A549 (cell line): ENCODE data around the gene RPL18. TPM values are rescaled to one million over a fixed set of nuclear protein-coding genes. Genes with fewer than 3 reads are reported as not detected.

ENCODE experiments used
- ATAC-seq, 2 experiments: fragments of 200-7000 bp in 1 of 2; fragments of >200 bp in 1 of 2; cut with Nextera tagmentation in 1 of 2; cut with Tn5 transposase in 1 of 2; 3 replicates each; pipeline versions ENCODE4 v1.8.0 to v1.9.1; 2018 to 2020; ENCODE audit warnings: mild to moderate bottlenecking in 1 of 2, moderate library complexity in 1 of 2
- CTCF ChIA-PET: fragments of 300-600 bp; sonication (Branson Sonifier 250); formaldehyde crosslinking; extraction: SDS; loops from one replicate; lab custom pipeline; 2021; ENCODE audit warnings: antibody characterized with exemption, inconsistent platforms; lab: Yijun Ruan, JAX
- POLR2A ChIA-PET: fragments of 350-600 bp; formaldehyde crosslinking; extraction: SDS; loops from one replicate; lab custom pipeline; 2021; ENCODE audit warnings: antibody characterized with exemption, inconsistent platforms; lab: Yijun Ruan, JAX
- DNase-seq, 2 experiments: peaks; one replicate each; pipeline versions ENCODE4 v3.0.0 to v3.0.0-alpha.2; 2011 to 2016; ENCODE audit warnings: low read depth in 1 of 2, low spot score in 1 of 2
- FAIRE-seq: peaks from 2 replicates; lab custom pipeline; 2011; peaks lifted over from hg19 to GRCh38; lab: Jason Lieb, UNC
- H3K27ac ChIP-seq, 2 experiments: fragments of >200 bp; sonication (Bioruptor Twin); formaldehyde crosslinking; 3 replicates each; pipeline ENCODE4 v1.5.1; 2016 to 2017
- H3K4me1 ChIP-seq: fragments of >200 bp; sonication (Bioruptor Twin); formaldehyde crosslinking; 3 replicates; pipeline ENCODE4 v1.6.1; 2016
- H3K4me2 ChIP-seq: fragments of >200 bp; sonication (Bioruptor Twin); formaldehyde crosslinking; 3 replicates; pipeline ENCODE4 v1.6.1; 2016
- H3K4me3 ChIP-seq: fragments of >200 bp; sonication (Bioruptor Twin); formaldehyde crosslinking; 3 replicates; pipeline ENCODE4 v1.5.1; 2016
- H3K9me3 ChIP-seq: fragments of >200 bp; sonication (Bioruptor Twin); formaldehyde crosslinking; 3 replicates; pipeline ENCODE4 v1.6.1; 2016
- CHD2 ChIP-seq: fragments of 150-350 bp; IDR thresholded peaks from 2 replicates; pipeline ENCODE4 v1.6.1; 2014; ENCODE audit warnings: low read length; ENCODE audit not compliant: partially characterized antibody
- E2F6 ChIP-seq: IDR thresholded peaks from 2 replicates; pipeline ENCODE4 v1.6.1; 2012; ENCODE audit warnings: low read depth, borderline replicate concordance
- EHF ChIP-seq: fragments of 250-450 bp; sonication (Bioruptor Pico); IDR thresholded peaks from 2 replicates; pipeline ENCODE4 v1.5.0; 2020; ENCODE audit warnings: mild to moderate bottlenecking
- FOSB ChIP-seq: fragments of 250-450 bp; sonication (Bioruptor Pico); IDR thresholded peaks from 2 replicates; pipeline ENCODE4 v1.5.0; 2020; ENCODE audit warnings: mild to moderate bottlenecking, moderate library complexity
- HES2 ChIP-seq: fragments of >200 bp; sonication (Bioruptor Twin); formaldehyde crosslinking; IDR thresholded peaks from 2 replicates; pipeline ENCODE4 v1.6.1; 2016
- HEYL ChIP-seq: fragments of 250-450 bp; sonication (Bioruptor Pico); IDR thresholded peaks from 2 replicates; pipeline ENCODE4 v1.8.0; 2021; ENCODE audit warnings: mild to moderate bottlenecking, moderate library complexity
- HOXA7 ChIP-seq: fragments of 250-450 bp; sonication (Bioruptor Pico); IDR thresholded peaks from 2 replicates; pipeline ENCODE4 v1.5.0; 2020; ENCODE audit warnings: mild to moderate bottlenecking, moderate library complexity
- HOXB13 ChIP-seq: fragments of 250-450 bp; sonication (Bioruptor Pico); IDR thresholded peaks from 2 replicates; pipeline ENCODE4 v1.5.0; 2020; ENCODE audit warnings: low read depth, mild to moderate bottlenecking, moderate library complexity
- JUN ChIP-seq, 2 experiments: fragments of >200 bp; sonication (Bioruptor Twin); formaldehyde crosslinking; IDR thresholded peaks; 2 replicates in 1 of 2; 3 replicates in 1 of 2; pipeline ENCODE4 v1.6.1; 2016 to 2017
- JUNB ChIP-seq: fragments of >200 bp; sonication (Bioruptor Twin); formaldehyde crosslinking; IDR thresholded peaks from 2 replicates; pipeline ENCODE4 v1.6.1; 2016
- NR3C1 ChIP-seq: fragments of >200 bp; sonication (Bioruptor Twin); formaldehyde crosslinking; IDR thresholded peaks from 3 replicates; pipeline ENCODE4 v1.6.1; 2017
- POLR2A ChIP-seq: IDR thresholded peaks from 2 replicates; pipeline ENCODE4 v1.6.1; 2012; ENCODE audit warnings: mild to moderate bottlenecking, low read length
- POLR2AphosphoS2 ChIP-seq: conservative IDR thresholded peaks from 2 replicates; pipeline ENCODE4 v1.6.1; 2012; ENCODE audit warnings: low read length, improper control_type of control experiment, inconsistent platforms
- RARB ChIP-seq: fragments of 250-450 bp; sonication (Bioruptor Pico); IDR thresholded peaks from 2 replicates; pipeline ENCODE4 v1.8.0; 2021; ENCODE audit warnings: mild to moderate bottlenecking, moderate library complexity
- RFX5 ChIP-seq: fragments of 450-650 bp; IDR thresholded peaks from 2 replicates; pipeline ENCODE4 v1.7.1; 2014; ENCODE audit warnings: antibody characterized with exemption, mild to moderate bottlenecking, moderate library complexity
- RNF2 ChIP-seq: fragments of 200-600 bp; sonication (generic); IDR thresholded peaks from 2 replicates; pipeline ENCODE4 v1.6.1; 2016; ENCODE audit warnings: low read depth, mild to moderate bottlenecking, antibody characterized with exemption, moderate library complexity, borderline replicate concordance
- TFCP2L1 ChIP-seq: fragments of 250-450 bp; sonication (Bioruptor Pico); IDR thresholded peaks from 2 replicates; pipeline ENCODE4 v1.5.0; 2021; ENCODE audit warnings: mild to moderate bottlenecking
- TP53 ChIP-seq: fragments of 250-450 bp; sonication (Bioruptor Pico); IDR thresholded peaks from 2 replicates; pipeline ENCODE4 v1.5.0; 2021; ENCODE audit warnings: mild to moderate bottlenecking, moderate library complexity
- USF2 ChIP-seq: fragments of 450-650 bp; IDR thresholded peaks from 2 replicates; pipeline ENCODE4 v1.6.1; 2014; ENCODE audit warnings: antibody characterized with exemption
- ZNF302 ChIP-seq: fragments of 250-450 bp; sonication (Bioruptor Pico); IDR thresholded peaks from 2 replicates; pipeline ENCODE4 v1.9.0; 2021; ENCODE audit warnings: inconsistent platforms, mild to moderate bottlenecking, moderate library complexity
- ZSCAN20 ChIP-seq: fragments of 250-450 bp; sonication (Bioruptor Pico); IDR thresholded peaks from 2 replicates; pipeline ENCODE4 v1.8.0; 2022; ENCODE audit warnings: mild to moderate bottlenecking, moderate library complexity
- WGBS: methylation state at CpG from one replicate; pipeline ENCODE4 v1.1.6; 2017; ENCODE audit errors: missing lambda C conversion rate; 5-methylcytosine and 5-hydroxymethylcytosine counted together
- polyA plus RNA-seq, 4 experiments: library from polyadenylated mRNA; depleted of rRNA in 3 of 4; stranded (reverse); fragments of >200 nt; fragmentation: RNase III in 1 of 4; extraction: RNeasy Plus Mini Kit Qiagen cat#74134 plus additional on column Dnase treatment in 1 of 4; gene quantifications; 2 replicates in 3 of 4; 3 replicates in 1 of 4; pipeline ENCODE4 v1.2.3, GENCODE V29; 2011 to 2017
- TF ChIP-seq, protein P1 (sequence below): fragments of 150-350 bp; IDR thresholded peaks from 2 replicates; pipeline ENCODE4 v1.6.1; 2014; ENCODE audit warnings: low read depth, mild to moderate bottlenecking, low read length

Gene RPL18
- polyA plus RNA-seq, 2 of the 4 experiments (the other 2 are of a cell fraction): 1,780 to 2,696 TPM

- TF ChIP-seq JUN (IDR thresholded peaks at IDR 0.05) (no peak), HOXB13 (CRISPR knock-in tag) (no peak), USF2 (no peak), HES2 (no peak), JUNB (no peak), EHF (CRISPR knock-in tag) (no peak), RNF2 (no peak), ZNF302 (CRISPR knock-in tag) (no peak), CHD2 (peak; percentile 11), TFCP2L1 (peak; percentile 90), HEYL (no peak), RARB (peak; percentile 49; the same call in 1 of the 2 replicates), POLR2A (no peak), FOSB (CRISPR knock-in tag) (peak; percentile 76), RFX5 (no peak), HOXA7 (CRISPR knock-in tag) (peak; percentile 84), TP53 (CRISPR knock-in tag) (peak; percentile 74; the same call in 1 of the 2 replicates), E2F6 (0 out of 2 replicates have a peak, but pooled peaks have one; percentile 3), ZSCAN20 (no peak)
- TF ChIP-seq, protein P1, sequence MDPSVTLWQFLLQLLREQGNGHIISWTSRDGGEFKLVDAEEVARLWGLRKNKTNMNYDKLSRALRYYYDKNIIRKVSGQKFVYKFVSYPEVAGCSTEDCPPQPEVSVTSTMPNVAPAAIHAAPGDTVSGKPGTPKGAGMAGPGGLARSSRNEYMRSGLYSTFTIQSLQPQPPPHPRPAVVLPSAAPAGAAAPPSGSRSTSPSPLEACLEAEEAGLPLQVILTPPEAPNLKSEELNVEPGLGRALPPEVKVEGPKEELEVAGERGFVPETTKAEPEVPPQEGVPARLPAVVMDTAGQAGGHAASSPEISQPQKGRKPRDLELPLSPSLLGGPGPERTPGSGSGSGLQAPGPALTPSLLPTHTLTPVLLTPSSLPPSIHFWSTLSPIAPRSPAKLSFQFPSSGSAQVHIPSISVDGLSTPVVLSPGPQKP: no peak
- ChIA-PET CTCF (interaction anchor here (0.9 to 18.9 kb wide), 5 partner anchors 10 to 300 kb away, joined by 3 to 396 read pairs (median 3); partner anchors contain the start of gene KDELR1), POLR2A (interaction anchor here (0.5 to 0.9 kb wide), 4 partner anchors 9 to 748 kb away, joined by 3 read pairs; partner anchors contain the start of gene TEAD2)
- Histone ChIP-seq H3K4me2 (no peak overlapping the region), H3K4me1 (peaks cover 41% of the 10 kb centered on the region), H3K27ac (peak overlapping the region in 1 of 2 experiments; percentile 90; a peak in 3 of 6 replicates), H3K4me3 (no peak overlapping the region), H3K9me3 (no peaks in the 10 kb centered on the region)
- ATAC-seq (peak; percentile 28 to 36), DNase-seq (no peak), FAIRE-seq (no peak)
- WGBS: 84% methylated on average over 13 of the region's 13 CpGs
Observed at GRCh38 chr19:48613852-48614435, 5.0 kb downstream of the RPL18 start.

DNA sequence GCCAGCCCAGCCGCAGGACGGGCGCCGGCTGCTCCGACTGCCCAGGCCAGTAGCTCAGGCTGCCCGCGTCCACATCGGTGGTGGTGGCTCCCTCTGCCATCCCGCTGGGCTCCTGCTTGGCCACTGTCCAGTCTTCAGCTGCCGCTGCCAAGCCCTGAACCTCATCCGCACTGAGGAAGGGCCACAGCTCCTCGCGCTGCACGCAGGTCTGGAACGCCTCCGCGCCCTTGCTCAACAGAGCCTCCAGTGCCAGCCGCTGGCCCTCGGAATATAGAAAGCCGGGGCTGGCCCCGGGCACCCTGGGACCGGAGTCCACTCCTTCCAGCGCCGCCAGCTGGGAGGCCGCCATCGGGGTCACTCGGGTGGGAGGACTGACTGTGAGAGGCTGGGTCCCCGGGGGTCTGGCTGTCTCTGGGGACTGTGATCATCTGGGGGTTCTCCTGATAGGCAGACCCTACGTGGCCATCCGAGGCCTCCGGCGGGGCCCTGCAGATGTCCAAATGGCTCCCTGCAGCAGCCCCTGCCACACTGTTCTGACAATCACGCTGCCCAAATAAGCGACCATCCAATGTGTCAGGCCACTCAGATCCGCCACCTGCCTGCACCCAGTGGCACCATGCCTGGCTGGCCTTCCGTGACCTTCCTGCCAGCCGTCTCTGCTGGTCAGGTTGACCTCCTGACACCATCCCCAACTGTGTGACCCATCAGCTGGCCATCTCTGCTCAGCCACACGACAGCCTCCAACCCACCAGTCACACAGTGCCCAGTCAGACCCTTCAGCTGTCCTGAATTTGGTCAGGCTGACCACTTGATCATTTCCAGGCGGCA, 5.7 kb downstream of the RPL18 start:
- TF ChIP-seq CHD2: no peak
- TF ChIP-seq NR3C1: no peak
- TF ChIP-seq JUNB: no peak
- TF ChIP-seq POLR2AphosphoS2: peak; percentile 28
- TF ChIP-seq TFCP2L1: no peak
- DNase-seq (no peak), ATAC-seq (peak; percentile 19), FAIRE-seq (no peak)
- peak overlapping the region in 1 of 2 experiments; percentile 90; a peak in 2 of 6 replicates for H3K27ac ChIP-seq
- H3K4me3 ChIP-seq: no peak overlapping the region
- POLR2A ChIA-PET: no interaction called here
- CTCF ChIA-PET: interaction anchor here (0.9 to 18.9 kb wide), 4 partner anchors 11 to 299 kb away, joined by 3 to 396 read pairs (median 4); partner anchors contain the start of gene KDELR1
- peaks cover 42% of the 10 kb centered on the region for H3K4me1 ChIP-seq
- H3K9me3 ChIP-seq: no peaks in the 10 kb centered on the region
- no peak overlapping the region for H3K4me2 ChIP-seq
- 85% methylated on average over 39 of the region's 39 CpGs for WGBS
